Suprapubic skin (tissue), 4 donors: Measurements from ENCODE around the gene LSP1.

ENCODE experiments used
- EP300 ChIP-seq: sonication (generic); formaldehyde crosslinking; IDR thresholded peaks from one replicate; pipeline ENCODE4 v1.6.1; 2017; ENCODE audit warnings: antibody characterized with exemption
- POLR2A ChIP-seq, 2 donors: fragments of 450-650 bp; IDR thresholded peaks; one replicate each; pipeline ENCODE4 v1.6.1; 2017; ENCODE audit warnings: antibody characterized with exemption in 2 of 2, mild to moderate bottlenecking in 2 of 2, moderate library complexity in 2 of 2
- POLR2AphosphoS5 ChIP-seq, 3 donors: sonication (generic); formaldehyde crosslinking; IDR thresholded peaks; one replicate each; pipeline ENCODE4 v1.6.1; 2017; ENCODE audit warnings: antibody characterized with exemption in 3 of 3
- TF ChIP-seq, protein P1 (sequence below), 2 donors: fragments of 200-600 bp in 1 of 2; fragments of 450-650 bp in 1 of 2; sonication (generic) in 1 of 2; IDR thresholded peaks; one replicate each; pipeline ENCODE4 v1.5.1; 2016 to 2019; ENCODE audit warnings: antibody characterized with exemption in 2 of 2, mild to moderate bottlenecking in 1 of 2, moderate library complexity in 1 of 2

DNA sequence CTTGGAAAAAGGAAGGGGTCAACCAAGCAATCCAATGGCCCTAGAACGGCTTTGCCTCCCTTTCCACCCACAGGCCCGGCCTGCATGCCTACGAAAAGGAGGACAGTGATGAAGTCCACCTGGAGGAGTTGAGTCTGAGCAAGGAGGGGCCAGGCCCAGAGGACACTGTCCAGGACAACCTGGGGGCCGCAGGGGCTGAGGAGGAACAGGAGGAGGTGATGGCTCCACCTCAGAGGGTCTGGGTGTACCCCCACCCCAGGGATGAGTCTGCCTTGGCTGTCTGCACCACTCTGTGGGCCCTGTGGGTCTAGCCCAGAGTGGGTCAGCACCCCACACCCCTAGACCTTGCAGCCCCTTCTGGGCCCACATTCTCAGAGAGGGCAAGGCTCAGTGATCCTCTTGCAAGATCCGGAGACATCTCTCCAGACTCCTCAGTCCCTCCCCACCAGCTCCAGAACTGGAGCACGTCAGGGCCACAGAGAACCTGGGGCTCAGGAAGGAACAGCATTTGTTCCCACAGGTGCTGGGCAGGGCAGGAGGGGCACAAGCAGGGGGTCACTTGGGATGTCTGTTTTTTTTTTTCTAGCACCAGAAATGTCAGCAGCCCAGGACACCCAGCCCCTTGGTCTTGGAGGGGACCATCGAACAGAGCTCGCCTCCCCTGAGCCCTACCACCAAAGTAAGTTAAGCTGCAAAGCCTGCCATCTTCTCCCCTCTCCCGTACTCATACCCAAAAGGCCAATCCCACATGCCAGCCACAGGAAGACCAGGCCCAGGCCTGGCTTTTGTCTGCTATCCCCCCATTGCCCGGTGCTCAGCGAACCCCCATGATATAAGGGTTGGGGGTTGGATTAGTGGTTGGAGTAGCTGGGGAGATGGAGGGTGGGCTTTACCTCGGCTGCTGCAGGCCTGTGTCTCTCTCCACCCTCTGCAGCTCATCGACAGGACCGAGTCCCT is 30.7 kb downstream of the LSP1 start:
- TF ChIP-seq, protein P1, sequence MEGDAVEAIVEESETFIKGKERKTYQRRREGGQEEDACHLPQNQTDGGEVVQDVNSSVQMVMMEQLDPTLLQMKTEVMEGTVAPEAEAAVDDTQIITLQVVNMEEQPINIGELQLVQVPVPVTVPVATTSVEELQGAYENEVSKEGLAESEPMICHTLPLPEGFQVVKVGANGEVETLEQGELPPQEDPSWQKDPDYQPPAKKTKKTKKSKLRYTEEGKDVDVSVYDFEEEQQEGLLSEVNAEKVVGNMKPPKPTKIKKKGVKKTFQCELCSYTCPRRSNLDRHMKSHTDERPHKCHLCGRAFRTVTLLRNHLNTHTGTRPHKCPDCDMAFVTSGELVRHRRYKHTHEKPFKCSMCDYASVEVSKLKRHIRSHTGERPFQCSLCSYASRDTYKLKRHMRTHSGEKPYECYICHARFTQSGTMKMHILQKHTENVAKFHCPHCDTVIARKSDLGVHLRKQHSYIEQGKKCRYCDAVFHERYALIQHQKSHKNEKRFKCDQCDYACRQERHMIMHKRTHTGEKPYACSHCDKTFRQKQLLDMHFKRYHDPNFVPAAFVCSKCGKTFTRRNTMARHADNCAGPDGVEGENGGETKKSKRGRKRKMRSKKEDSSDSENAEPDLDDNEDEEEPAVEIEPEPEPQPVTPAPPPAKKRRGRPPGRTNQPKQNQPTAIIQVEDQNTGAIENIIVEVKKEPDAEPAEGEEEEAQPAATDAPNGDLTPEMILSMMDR (IDR thresholded peaks at IDR 0.05): no peak
- no peak for TF ChIP-seq POLR2A (IDR thresholded peaks at IDR 0.05)
- TF ChIP-seq POLR2AphosphoS5 (IDR thresholded peaks at IDR 0.05): no peak
- no peak for TF ChIP-seq EP300
